ENCODE measurements around the gene PLEKHA6.

DNA sequence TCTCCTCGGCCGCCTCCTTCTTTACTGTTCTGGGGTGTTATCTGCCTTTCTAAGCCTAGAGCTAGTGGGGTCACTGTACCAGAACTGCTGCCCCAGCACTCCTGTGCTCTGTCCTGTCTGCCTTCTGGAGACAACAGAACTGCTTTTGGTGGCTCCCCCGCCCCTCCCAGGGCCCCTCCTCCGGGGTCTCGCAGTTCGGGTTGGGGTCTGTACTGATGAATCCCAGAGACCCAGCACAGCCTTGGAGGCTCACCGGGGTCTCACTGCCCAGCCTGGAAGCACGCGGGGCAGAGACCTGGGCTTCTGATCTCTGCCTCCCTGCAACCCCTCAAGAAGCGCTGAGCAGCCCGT lies 3.2 kb upstream of the PLEKHA6 start:
- TF ChIP-seq CTCF (IDR thresholded peaks at IDR 0.05; ENCODE audit: control extremely low read depth in 1 of 3, insufficient read depth in 1 of 3, low read depth in 1 of 3, low read length in 3 of 3) (no peak), YY1 (IDR thresholded peaks at IDR 0.05; ENCODE audit: low read depth, low read length) (no peak), POLR2A (IDR thresholded peaks at IDR 0.05; ENCODE audit: control extremely low read depth in 1 of 2, low read depth in 2 of 2, low read length in 2 of 2) (no peak), GTF2F1 (IDR thresholded peaks at IDR 0.05; ENCODE audit: borderline replicate concordance, low read depth, low read length) (no peak)
